Neural cell (in vitro differentiated cells): ENCODE results near the gene SEMA3F. TPM values are rescaled to one million over a fixed set of nuclear protein-coding genes. Genes with fewer than 3 reads are reported as not detected.

Experiments
- H2AFZ ChIP-seq: fragments of 200-600, 300-800 bp; sonication (generic), shearing (Covaris generic); 2 replicates; pipeline ENCODE4 v1.6.0; 2014; ENCODE audit warnings: low read depth, mild to moderate bottlenecking, antibody characterized with exemption, low read length, moderate library complexity
- H3F3A ChIP-seq: fragments of 200-600 bp; shearing (Covaris generic); 2 replicates; pipeline ENCODE4 v1.6.1; 2016; ENCODE audit warnings: mild to moderate bottlenecking, moderate library complexity, mixed read lengths, antibody characterized with exemption, low read length; ENCODE audit not compliant: insufficient read depth, poor library complexity, severe bottlenecking
- H3K27ac ChIP-seq: fragments of 200-600, 300-800 bp; sonication (generic), shearing (Covaris generic); 2 replicates; pipeline ENCODE4 v1.5.1; 2014; ENCODE audit warnings: mild to moderate bottlenecking, low read length, moderate library complexity
- H3K27me3 ChIP-seq: fragments of 300-800, 200-600 bp; sonication (generic), shearing (Covaris generic); 2 replicates; pipeline ENCODE4 v1.6.0; 2014; ENCODE audit warnings: mild to moderate bottlenecking, low read depth, low read length, moderate library complexity; ENCODE audit not compliant: insufficient read depth
- H3K36me3 ChIP-seq: fragments of 300-800, 200-600 bp; sonication (generic), shearing (Covaris generic); 2 replicates; pipeline ENCODE4 v1.5.1; 2014; ENCODE audit warnings: mild to moderate bottlenecking, antibody characterized with exemption, low read length, moderate library complexity; ENCODE audit not compliant: insufficient read depth
- H3K4me2 ChIP-seq: fragments of 300-800, 200-600 bp; sonication (generic), shearing (Covaris generic); 2 replicates; pipeline ENCODE4 v1.6.0; 2014; ENCODE audit warnings: mild to moderate bottlenecking, low read length
- H3K4me3 ChIP-seq: fragments of 300-800, 200-600 bp; sonication (generic), shearing (Covaris generic); 2 replicates; pipeline ENCODE4 v1.5.1; 2014; ENCODE audit warnings: mild to moderate bottlenecking, low read length, moderate library complexity
- H3K79me2 ChIP-seq: fragments of 200-600 bp; shearing (Covaris generic); replicated peaks from 2 replicates; pipeline ENCODE4 v1.6.0; 2014; ENCODE audit warnings: mild to moderate bottlenecking, low read length, moderate library complexity; ENCODE audit not compliant: insufficient read depth
- H3K9ac ChIP-seq: fragments of 300-800, 200-600 bp; sonication (generic), shearing (Covaris generic); 2 replicates; pipeline ENCODE4 v1.6.1; 2016; ENCODE audit warnings: mild to moderate bottlenecking, low read length, mixed read lengths
- H3K9me2 ChIP-seq: fragments of 200-600 bp; shearing (Covaris generic); 2 replicates; pipeline ENCODE4 v1.6.1; 2016; ENCODE audit warnings: mild to moderate bottlenecking, low read length, mixed read lengths; ENCODE audit not compliant: insufficient read depth
- H3K9me3 ChIP-seq: fragments of 200-600, 300-800 bp; sonication (generic), shearing (Covaris generic); 2 replicates; pipeline ENCODE4 v1.6.1; 2016; ENCODE audit warnings: mild to moderate bottlenecking, mixed run types, low read length, moderate library complexity, mixed read lengths
- H4K20me1 ChIP-seq: fragments of 200-600 bp; shearing (Covaris generic); 2 replicates; pipeline ENCODE4 v1.6.1; 2016; ENCODE audit warnings: mild to moderate bottlenecking, mixed run types; ENCODE audit not compliant: insufficient read depth
- CTCF ChIP-seq: fragments of 450-650 bp; IDR thresholded peaks from 2 replicates; pipeline ENCODE4 v1.5.1; 2014; ENCODE audit warnings: antibody characterized with exemption, mild to moderate bottlenecking, moderate library complexity; ENCODE audit not compliant: poor library complexity, severe bottlenecking
- EP300 ChIP-seq: fragments of 450-650 bp; conservative IDR thresholded peaks from 2 replicates; pipeline ENCODE4 v1.6.1; 2014; ENCODE audit warnings: antibody characterized with exemption, mild to moderate bottlenecking, moderate library complexity; ENCODE audit not compliant: poor library complexity, severe bottlenecking
- EZH2 ChIP-seq: fragments of 200-600, 300-800 bp; shearing (Covaris generic), sonication (generic); IDR thresholded peaks from 2 replicates; pipeline ENCODE4 v1.6.1; 2014; ENCODE audit warnings: antibody characterized with exemption, low read length, borderline replicate concordance, mild to moderate bottlenecking; ENCODE audit not compliant: insufficient read depth, poor library complexity, severe bottlenecking
- MXI1 ChIP-seq: fragments of 450-650 bp; conservative IDR thresholded peaks from 2 replicates; pipeline ENCODE4 v1.6.1; 2014; ENCODE audit warnings: antibody characterized with exemption, mild to moderate bottlenecking; ENCODE audit not compliant: poor library complexity, severe bottlenecking
- POLR2AphosphoS5 ChIP-seq: IDR thresholded peaks from 2 replicates; pipeline ENCODE4 v1.6.1; 2012
- RAD21 ChIP-seq: fragments of 450-650 bp; conservative IDR thresholded peaks from 2 replicates; pipeline ENCODE4 v1.6.1; 2014; ENCODE audit warnings: antibody characterized with exemption, mild to moderate bottlenecking, moderate library complexity
- REST ChIP-seq: IDR thresholded peaks from 2 replicates; pipeline ENCODE4 v1.6.1; 2012; ENCODE audit warnings: borderline replicate concordance
- SMC3 ChIP-seq: fragments of 450-650 bp; conservative IDR thresholded peaks from 2 replicates; pipeline ENCODE4 v1.6.1; 2014; ENCODE audit warnings: antibody characterized with exemption, mild to moderate bottlenecking, moderate library complexity; ENCODE audit not compliant: poor library complexity
- TAF1 ChIP-seq: IDR thresholded peaks from 2 replicates; pipeline ENCODE4 v1.6.1; 2012; ENCODE audit warnings: low read depth
- polyA plus RNA-seq: library from polyadenylated mRNA; depleted of rRNA; stranded (reverse); fragments of >200 nt; gene quantifications from 2 replicates; pipeline ENCODE4 v1.2.3, GENCODE V29; 2014

Gene SEMA3F
- polyA plus RNA-seq, 1 donor from 2014 or later: 17.0 TPM

GRCh38 chr3:50202353-50203112, 47.4 kb downstream of the SEMA3F start:
- H3K79me2 ChIP-seq: no peaks in the 10 kb centered on the region
- no peaks in the 10 kb centered on the region for H3K36me3 ChIP-seq
- H3K4me2 ChIP-seq: no peak overlapping the region
- no peak overlapping the region for H2AFZ ChIP-seq
- no peaks in the 10 kb centered on the region for H3F3A ChIP-seq
- H3K27me3 ChIP-seq: peaks cover 20% of the 10 kb centered on the region
- H3K9me2 ChIP-seq: no peaks in the 10 kb centered on the region
- no peak overlapping the region for H3K27ac ChIP-seq
- no peak for TF ChIP-seq EP300
- TF ChIP-seq MXI1: no peak
- no peaks in the 10 kb centered on the region for H4K20me1 ChIP-seq
- H3K4me3 ChIP-seq: no peak overlapping the region
- no peak overlapping the region for H3K9ac ChIP-seq
- no peaks in the 10 kb centered on the region for H3K9me3 ChIP-seq

- Histone ChIP-seq H3K9ac (no peak overlapping the region), H3K27me3 (peaks cover 20% of the 10 kb centered on the region), H3F3A (no peaks in the 10 kb centered on the region), H3K9me3 (no peaks in the 10 kb centered on the region), H3K9me2 (no peaks in the 10 kb centered on the region), H4K20me1 (no peaks in the 10 kb centered on the region), H3K79me2 (no peaks in the 10 kb centered on the region), H2AFZ (no peak overlapping the region), H3K4me2 (no peak overlapping the region), H3K36me3 (no peaks in the 10 kb centered on the region), H3K4me3 (no peak overlapping the region), H3K27ac (no peak overlapping the region)
- TF ChIP-seq RAD21: no peak
Measured at GRCh38 chr3:50203113-50203808, 48.1 kb downstream of the SEMA3F start.

DNA sequence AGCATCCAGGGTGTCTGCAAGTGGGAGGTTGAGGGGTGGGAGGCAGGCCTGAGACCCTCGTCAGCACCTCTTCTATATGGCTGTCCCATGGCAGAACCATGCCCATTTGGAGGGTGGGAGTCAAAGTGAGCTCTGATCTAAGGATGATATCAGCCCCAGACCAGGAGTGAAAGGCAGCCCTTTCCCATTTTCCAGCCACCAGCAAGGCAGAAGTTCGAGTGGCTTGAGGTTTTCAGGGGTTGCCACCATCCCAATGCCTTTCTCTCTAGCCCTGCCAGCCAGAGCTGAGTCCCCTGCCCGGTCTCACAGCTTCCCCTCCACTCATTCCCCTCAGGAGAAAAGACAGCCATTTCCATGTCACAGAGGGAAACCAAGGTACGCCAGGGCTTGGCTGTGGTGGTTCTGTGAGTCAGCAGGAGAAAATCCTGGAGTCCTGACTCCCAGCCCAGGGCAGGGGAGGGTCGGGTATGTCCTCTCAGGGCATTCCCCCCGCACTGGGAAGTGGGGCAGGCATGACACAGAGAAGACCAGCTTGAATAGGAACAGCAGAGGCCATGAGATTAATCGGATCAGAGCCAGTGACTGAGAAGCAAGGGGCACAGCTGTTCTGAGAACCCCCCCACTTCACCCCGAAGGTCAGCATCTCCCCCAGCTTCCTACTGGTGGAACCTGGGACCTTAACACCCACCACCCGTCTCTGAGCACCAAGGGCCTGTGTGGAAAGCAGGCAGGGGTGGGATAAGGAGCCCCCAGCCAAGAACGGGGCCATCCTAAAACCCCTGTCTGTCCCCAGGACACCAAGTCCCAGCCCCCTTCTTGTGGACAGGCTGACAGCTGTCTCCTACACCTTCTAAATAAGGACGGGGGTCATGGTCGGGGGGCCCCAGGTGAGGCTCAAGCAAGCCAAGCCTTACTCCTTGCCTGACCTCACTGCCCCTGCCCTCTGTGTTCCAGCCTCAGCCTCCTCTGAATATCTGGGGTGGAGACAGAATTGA, 49.0 kb downstream of the SEMA3F start:
- H3K9me2 ChIP-seq: no peaks in the 10 kb centered on the region
- no peak overlapping the region for H3K27ac ChIP-seq
- peaks cover 20% of the 10 kb centered on the region for H3K27me3 ChIP-seq
- H4K20me1 ChIP-seq: no peaks in the 10 kb centered on the region
- TF ChIP-seq TAF1: no peak
- no peak for TF ChIP-seq POLR2AphosphoS5
- TF ChIP-seq CTCF: no peak
- no peak for TF ChIP-seq RAD21
- no peak for TF ChIP-seq REST
- TF ChIP-seq MXI1: no peak
- TF ChIP-seq EP300: no peak
- TF ChIP-seq SMC3: no peak
- no peak for TF ChIP-seq EZH2
- no peaks in the 10 kb centered on the region for H3K9me3 ChIP-seq
- H3K36me3 ChIP-seq: no peaks in the 10 kb centered on the region
- no peaks in the 10 kb centered on the region for H3F3A ChIP-seq
- peak overlapping the region; percentile 53 for H3K9ac ChIP-seq
- peak overlapping the region; percentile 72 for H3K4me3 ChIP-seq
- H3K79me2 ChIP-seq: no peaks in the 10 kb centered on the region
- no peak overlapping the region for H2AFZ ChIP-seq
- no peak overlapping the region for H3K4me2 ChIP-seq
